Eye (tissue), 1 donor: ENCODE measurements around the gene AVEN.
"Not testable (repeated sequence)": the region's sequence is repeated elsewhere in the genome, so short reads cannot be mapped to it uniquely, and the experiment has no call there.

Experiments used
- DNase-seq: peaks from one replicate; pipeline ENCODE4 v3.0.0-alpha.2; 2015

AVEN gene

DNA sequence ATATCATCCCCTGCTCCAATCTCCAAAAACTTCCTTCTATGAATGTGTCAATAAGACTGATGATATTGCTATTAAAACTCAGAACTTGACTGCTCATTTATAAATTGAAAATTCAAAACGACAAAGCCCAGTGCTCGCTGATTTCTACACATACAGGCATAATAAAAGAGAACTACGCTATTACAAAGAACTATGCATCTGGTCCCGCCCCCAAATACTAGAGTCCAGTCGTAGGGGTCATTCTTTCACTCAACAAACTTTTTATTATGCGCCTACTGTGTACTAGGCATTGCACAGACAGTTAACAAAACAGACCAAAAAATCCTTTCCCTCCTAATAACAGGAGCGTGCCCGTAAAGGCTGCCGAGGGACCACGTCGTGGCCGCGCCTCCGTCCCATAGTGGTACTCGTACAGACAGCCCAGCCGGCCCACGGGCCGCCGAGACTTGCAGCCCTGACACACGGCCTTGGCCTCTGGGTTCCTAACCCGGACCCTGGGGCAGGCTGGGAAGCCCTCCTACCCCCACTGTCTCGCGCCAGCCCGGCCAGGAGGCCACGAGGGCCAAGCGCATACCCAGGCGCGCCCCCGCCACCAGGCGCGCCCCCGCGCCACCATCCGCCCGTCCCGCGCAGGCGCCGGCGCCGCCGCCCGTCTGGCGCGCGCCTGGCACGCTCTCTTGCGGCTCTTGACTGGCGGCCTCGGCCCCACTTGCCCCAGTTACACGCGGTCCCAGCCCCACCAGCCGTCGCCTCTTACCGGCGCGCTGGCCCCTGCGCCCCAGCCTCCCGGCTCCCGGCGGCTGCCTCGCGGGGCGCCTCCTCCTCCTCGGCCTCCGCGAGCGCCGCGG, 757 bp downstream of the AVEN start:
- DNase-seq: peak; percentile 94

DNA sequence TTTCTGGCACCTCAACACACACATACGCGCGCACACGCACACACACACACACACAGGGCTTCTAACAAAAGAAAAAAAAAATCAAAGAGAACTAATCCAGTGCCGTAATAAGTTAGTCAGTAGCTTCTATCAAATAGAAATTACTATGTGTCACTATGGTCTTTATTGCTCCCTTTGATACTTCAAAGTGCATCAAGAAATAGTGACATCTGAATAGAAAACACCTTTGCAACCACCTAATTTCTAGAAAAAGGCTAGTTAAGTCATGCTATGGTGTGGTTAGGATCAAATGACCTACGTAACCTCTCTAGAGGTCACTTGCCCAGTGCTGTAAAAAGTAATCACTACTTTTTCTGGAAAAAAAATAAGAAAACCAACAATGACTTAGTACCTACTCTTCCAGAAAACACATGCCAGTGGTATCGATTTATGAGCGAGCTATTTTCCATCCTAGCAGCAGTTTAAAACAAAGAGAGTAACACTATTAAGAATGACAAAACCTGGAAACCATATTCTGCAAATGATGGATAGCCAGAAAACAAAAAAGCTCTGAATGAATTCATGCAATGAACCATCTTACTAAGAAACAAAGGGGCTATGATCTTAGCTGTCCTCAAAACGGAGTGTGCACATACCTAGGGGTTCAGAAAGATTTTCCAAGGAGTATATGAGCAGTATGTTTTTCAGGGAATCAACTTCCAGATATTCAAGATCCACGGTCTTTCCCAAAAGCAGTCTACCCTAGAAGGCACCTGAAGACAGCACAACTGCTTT, 6.8 kb downstream of the AVEN start:
- no peak for DNase-seq

DNA sequence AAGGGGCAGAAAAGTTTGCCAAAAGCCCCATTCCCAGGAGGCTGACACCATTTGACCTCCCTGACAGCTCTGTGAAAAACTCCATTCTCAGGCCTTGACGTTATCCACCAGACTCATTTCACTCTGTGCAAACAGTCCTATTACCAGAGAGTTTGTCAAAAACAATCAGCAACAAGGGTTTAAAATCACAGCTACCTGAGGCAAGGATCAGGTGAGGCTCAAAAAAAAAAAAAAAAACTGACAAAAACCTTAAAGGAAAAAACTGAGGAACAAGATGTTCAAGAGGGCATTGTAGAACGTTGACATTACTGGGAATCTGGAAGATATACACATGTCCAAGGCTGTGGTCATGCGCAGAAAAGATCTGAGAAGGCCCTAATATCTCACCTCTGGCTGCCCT, 11.4 kb downstream of the AVEN start:
- DNase-seq: no peak

DNA sequence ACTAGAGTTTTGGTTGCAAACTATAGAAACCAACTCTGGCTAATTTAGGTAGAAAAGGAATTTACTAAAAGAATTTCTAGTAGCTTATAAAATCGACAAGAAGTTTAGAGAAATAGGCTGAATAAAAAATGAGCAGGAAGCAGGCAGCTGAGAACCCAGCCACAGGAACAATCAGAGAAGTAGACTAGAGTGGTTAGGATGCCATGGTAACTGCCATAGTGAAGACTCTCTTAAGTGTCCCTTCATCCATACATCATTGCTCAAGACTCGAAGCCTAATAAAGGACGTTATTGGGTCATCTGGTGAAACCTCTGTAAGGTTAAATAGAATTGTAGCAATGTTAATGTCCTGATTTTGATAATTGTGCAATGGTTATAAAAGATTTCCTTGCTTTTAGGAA, 13.8 kb downstream of the AVEN start:
- no peak for DNase-seq

DNA sequence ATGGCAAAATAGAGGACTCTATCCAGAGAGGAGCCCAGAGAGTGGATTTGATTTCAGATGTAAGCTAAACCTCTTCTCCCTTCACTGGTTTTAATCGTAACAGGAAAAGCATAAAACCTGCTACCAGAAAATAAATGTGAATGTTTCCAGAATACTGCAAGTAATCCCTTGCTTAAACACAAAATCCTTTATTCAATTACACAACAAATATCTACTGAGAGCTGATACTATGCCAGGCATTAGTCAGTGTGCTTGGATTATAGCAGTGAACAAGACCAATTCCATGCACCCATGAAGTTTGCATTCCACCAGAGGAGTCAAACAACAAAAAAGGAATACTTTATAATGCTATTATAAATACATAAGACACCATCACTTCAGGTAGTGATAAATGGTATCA, 15.1 kb downstream of the AVEN start:
- DNase-seq: no peak

DNA sequence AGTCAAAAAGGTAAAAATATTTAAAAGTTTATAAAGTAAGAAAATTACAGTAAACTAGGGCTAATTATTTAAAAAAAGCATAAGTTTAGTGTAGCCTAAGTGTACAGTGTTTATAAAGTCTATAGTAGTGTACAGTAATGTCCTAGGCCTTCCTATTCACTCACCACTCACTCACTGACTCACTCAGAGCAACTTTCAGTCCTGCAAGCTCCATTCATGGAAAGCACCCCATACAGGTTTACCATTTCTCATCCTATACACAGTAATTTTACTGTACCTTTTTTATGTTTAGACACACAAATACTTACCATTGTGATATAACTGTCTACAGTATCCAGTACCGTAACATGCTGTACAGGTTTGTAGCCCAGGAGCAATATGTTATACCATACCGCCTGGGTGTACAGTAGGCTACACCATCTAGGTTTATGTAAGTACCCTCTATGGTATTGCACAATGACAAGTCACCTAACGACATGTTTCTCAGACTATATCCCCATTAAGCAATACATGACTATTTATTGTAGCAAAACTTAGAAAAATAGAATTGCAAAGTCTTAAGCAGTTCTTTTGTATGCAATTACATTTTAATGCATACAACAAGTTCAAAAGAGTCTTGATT, 19.5 kb downstream of the AVEN start:
- DNase-seq: no peak

DNA sequence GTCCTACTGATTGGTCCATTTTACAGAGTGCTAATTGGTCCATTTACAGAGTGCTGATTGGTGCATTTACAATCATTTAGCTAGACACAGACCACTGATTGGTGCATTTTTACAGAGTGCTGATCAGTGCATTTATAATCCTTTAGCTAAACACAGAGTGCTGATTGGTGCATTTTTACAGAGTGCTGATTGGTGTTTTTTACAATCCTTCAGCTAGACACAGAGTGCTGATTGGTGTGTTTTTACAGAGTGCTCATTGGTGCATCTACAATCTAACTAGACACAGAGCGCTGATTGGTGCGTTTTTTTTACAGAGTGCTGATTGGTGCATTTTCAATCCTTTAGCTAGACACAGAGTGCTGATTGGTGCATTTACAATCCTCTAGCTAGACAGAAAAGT, 20.3 kb downstream of the AVEN start:
- not testable (repeated sequence) for DNase-seq

DNA sequence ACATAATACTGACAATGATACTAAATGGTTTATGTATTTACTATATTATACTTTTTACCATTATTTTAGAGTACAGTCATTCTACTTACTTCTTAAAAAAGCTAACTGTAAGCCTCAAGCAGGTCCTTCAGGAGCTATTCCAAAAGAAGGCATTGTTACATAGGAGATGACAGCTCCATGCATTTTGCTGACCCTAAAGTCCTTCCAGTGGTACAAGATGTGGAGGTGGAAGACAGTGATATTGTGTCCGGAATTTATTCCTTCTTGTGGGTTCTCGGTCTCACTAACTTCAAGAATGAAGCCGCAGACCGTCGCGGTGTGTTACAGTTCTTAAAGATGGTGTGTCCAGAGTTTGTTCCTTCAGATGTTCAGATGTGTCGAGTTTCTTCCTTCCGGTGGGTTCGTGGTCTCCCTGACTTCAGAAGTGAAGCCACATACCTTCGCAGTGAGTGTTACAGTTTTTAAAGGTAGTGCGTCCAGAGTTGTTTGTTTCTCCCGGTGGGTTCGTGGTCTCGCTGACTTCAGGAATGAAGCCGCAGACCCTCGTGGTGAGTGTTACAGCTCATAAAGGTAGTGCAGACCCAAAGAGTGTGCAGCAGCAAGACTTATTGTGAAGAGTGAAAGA, 20.9 kb downstream of the AVEN start:
- no peak for DNase-seq

DNA sequence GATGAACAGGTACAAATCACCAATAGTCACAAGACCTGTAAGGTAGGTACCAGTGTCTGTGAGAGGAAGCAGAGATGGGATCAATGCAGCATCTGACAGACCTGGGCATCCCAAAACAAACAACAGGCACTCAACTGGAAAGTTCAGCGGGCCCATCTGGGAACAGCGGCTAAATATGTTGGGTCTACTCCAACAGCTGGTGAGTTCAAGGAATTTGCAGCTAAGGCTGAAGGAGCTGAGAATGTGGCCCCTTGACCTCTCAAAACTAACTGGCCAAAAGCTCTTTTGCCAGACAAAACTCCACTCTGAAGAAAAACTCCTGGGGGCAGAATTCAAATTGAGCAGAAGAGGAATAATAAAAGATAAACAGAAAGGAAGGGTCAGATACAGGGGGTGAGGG, 24.4 kb downstream of the AVEN start:
- peak; percentile 36 for DNase-seq

DNA sequence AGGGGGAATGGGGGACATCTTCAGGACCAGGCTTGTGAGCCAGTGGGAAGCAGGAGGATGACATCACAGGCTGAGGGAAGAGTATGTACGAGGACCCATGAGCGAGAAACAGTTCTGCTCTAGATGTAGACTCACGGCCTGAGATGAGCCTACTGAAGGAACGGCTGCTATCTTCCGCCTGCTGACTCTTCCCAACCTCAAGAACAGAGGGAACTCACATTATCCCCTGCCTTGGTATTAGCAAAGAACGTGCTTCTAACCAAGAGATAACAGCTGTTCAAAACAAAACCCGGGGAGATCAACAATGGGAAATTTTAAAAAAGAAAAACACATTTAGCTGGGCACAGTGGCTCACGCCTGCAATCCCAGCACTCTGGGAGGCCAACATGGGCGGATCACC, 25.3 kb downstream of the AVEN start:
- DNase-seq: no peak

DNA sequence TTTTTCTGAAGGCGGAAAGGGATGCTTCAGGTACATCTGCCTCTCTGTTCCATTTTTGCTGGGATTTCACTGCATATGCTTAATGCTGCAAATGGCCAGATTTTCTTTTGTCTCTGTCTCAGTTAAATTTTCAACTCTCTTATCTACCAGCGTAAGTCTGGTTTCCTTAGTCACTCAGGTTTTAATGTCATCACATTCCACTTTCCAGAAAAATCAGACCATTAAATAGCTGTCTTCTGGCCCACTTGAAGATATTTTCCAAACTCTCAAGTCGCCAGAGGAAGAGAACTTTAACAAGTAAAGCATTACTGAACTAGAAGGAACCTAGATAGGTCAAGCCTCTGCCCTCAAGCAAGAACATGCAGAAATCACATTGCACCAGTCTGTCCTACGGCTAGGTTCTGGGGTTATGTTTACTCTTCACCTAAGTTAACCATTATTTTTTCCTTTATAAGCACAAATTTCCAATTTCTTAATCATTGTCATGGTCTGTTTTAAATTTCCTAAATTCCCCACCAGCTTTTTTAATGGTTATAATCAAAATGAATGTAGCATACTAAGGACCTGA, 26.5 kb downstream of the AVEN start:
- DNase-seq: no peak

DNA sequence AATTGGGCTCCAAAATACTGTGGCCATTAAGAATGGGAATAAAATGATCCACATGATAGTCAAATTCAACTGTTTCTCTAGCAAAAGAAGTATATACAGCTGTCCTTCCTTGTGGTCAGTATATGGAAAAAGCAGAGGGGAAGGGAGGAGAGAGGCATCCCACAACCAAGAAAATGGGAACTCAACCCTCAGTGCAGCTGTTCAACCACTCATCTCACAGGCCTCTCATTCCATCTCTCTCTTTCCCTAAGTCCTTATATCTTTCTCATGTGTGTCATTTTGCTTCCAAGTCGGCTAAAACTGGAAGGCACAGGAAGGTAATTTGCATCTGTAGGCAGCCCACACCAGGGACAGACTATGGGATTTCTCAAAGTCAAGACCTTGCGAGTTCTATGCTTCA, 27.5 kb downstream of the AVEN start:
- DNase-seq: no peak

DNA sequence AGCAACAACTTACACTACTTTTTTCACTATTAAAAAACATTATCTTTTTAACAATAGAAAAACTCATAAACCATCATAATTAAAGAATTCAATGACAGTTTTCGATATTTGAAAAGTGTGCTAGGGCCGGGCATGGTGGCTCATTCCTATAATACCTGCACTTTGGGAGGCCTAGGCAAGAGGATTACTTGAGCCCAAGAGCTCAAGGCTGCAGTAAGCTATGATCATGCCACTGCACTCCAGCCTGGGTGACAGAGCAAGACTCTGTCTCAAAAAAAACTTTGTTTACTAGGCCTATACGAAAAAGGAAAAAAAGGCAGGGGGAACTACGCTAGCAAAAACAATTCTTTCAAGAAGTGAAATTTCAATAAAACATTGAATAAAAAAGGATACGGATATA, 28.1 kb downstream of the AVEN start:
- no peak for DNase-seq

DNA sequence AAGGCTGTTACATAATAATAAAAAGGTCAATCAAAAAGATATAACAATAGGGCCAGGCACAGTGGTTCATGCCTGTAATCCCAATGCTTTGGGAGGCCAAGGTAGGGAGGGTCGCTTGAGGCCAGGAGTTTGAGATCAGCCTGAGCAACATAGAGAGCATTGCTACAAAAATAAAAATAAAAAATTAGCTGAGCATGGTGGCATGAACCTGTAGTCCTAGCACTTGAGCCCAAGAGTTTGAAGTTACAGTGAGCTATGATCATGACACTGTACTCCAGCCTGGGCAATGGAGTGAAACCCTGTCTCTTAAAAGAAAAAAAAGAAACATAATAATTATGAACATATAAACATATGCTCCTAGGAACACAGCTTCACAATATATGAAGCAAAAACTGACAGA, 29.3 kb downstream of the AVEN start:
- no peak for DNase-seq

DNA sequence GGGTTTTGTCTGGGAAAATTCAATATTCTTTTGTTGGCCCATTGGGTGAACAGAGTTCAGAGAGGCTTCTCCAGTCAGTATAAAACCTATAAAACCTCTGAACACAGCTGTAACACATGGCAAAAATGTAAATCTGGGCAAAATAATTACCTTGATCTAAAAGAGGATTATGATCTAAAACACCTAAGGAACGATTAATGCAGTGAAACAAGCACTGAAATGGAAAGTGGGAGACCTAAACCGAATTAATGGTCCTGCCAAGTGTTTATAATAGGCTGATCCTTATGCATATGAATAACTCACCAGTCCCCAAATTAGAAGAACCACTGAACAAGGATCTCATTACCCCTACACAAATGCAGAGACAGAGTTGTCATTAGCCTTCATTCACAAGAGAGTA, 32.6 kb downstream of the AVEN start:
- DNase-seq: no peak

DNA sequence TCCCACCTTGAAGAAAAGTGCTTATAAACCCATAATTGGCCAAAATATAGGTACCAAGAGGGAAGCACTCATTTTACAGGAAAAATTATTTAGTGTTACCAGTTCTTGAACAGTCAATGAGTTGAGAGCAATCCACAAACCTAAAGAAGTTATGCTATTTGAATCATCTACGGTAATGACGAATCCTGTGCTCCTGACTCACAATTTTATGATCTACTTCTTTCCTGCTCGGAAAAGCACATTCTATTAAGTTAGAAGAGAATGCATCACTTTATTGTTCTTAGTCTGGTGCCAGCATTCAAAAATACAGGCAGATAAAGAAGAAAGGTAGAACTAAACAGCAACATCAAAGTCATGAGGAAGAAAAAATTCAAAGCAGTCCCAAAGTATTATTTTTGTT, 37.5 kb downstream of the AVEN start:
- DNase-seq: no peak

DNA sequence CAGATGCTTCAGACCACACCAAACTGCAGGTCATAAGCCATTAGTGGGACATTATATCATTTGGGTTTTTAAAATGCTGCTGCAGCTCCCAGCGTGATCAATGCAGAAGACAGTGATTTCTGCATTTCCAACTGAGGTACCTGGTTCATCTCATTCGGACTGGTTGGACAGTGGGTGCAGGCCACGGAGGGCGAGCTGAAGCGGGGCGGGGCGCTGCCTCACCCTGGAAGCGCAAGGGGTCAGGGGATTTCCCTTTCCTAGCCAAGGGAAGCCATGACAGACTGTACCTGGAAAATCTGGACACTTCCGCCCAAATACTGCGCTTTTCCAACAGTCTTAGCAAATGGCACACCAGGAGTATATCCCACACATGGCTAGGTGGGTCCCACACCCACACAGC, 43.3 kb downstream of the AVEN start:
- not testable (repeated sequence) for DNase-seq

DNA sequence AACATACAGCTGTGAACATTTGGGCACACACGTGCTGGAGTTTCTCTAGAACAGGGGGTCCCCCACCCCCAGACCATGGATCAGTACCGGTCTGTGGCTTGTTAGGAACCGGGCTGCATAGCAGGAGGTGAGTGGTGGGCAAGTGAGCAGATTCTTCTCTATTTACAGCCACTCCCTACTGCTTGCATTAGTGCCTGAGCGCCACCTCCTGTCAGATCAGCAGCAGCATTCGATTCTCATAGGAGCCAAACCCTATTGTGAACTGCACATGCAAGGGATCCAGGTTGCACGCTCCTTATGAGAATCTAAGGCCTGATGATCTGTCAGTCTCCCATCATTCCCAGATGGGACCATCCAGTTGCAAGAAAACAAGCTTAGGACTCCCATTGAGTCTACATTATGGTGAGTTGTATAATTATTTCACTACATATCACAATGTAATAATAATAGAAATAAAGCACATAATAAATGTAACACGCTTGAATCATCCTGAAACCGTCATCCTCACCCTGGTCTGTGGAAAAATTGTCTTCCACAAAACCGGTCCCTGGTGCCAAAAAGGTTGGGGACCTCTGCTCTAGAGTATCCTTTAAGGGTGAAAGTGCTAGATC, 44.9 kb downstream of the AVEN start:
- no peak for DNase-seq

DNA sequence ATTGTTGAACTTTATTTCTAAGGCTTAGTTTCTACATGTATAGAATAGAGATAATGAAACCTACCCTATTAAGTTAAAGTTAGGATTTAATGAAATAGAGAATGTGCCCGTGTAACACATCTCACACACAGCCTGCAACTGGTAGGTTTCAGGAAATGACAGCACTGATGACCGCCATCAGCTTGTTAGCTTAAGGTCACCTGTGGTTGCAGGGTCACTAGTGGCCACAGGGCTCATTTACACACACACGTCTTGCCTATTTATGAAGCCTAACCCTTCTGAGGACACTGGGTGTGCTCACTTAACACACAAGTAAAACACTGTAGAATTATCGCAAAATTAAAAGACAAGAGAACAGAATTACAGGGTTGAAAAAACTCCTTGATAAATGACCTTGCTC, 50.6 kb downstream of the AVEN start:
- DNase-seq: no peak

DNA sequence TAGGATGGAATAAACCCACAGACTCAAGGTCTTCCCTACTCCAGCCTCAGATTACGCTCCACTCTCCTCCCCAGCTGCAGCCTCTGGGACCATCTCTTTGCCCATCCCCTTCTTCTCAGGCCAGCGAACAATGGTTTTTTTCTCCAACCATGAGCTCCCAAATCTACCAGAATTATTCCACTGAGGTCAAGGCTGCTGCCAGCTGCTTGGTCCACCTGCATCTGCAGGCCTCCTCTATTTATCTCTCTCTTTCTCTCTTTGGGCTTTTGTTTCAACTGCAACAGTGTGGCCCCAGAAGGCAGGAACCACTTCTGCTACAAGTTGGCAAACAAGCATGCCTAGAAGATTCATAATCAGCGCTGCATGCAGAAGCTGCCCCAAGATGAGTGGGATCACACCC, 51.6 kb downstream of the AVEN start:
- DNase-seq: no peak

DNA sequence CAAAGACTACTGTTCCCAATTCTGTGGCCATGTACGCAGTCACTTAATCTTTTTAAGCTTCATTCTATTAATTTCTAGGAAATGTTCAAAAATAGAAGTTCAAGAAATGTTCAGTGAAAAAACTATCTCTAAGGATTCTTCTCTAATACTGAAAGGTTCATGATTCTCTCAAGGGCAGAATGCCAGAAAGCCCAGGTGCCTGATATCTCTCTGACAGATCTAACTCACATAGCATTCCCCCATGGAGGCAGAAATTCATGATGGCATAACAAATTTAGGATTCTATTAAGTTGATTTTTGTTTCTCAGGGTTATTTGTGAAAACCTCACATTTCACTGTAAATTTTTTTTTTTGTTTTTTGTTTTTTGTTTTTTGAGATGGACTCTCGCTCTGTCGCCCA, 53.3 kb downstream of the AVEN start:
- no peak for DNase-seq

DNA sequence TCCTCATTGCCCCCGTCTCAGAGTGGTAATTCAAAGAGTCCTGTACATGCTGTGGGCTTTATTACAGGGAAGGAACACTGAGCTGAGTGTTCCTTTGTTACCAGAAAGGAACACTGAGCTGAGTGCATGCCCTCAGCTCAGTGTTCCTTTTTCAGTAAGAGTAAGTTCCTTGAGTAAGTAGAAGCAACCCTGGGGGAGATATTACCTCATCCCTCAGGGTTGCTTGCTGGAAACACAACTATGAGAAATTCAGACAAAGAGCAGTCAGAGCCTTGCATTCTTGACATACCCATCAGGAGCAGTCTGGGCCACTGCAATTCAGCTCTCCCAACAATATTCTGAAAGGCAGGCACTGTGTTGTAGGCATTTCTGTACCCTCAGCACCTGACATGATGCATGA, 53.7 kb downstream of the AVEN start:
- DNase-seq: peak; percentile 21

DNA sequence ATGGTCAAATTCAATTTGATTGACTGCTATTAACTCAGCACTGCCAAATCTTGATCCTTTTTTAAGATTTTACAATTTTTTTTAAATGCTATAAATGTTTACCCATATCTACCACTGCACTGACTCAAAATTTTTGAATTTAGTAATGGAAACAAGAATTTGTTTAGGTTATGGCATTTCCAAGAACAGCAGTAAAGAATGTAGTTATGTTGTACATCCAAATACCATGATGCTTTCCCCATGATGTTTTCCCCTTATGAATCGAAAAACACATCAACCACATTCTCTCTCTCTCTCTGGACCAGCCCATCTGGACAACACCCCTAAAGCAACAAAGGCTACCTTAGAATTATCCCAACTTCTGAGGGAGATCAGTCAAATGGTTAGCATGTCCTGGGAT, 56.5 kb downstream of the AVEN start:
- DNase-seq: no peak
